Peyer's patch (tissue), 4 donors: Measurements from ENCODE around the gene ATG5.

Source experiments
- POLR2A ChIP-seq, 2 donors: fragments of 450-650 bp; IDR thresholded peaks; one replicate each; pipeline ENCODE4 v1.5.1; 2017; ENCODE audit warnings: antibody characterized with exemption in 2 of 2, mild to moderate bottlenecking in 2 of 2, moderate library complexity in 2 of 2
- TF ChIP-seq, protein P1 (sequence below), 6 experiments: fragments of 450-650 bp in 4 of 6; fragments of 200-600 bp in 2 of 6; sonication (generic) in 1 of 6; IDR thresholded peaks; one replicate each; pipeline ENCODE4 v1.5.1; 2017 to 2019; ENCODE audit warnings: antibody characterized with exemption in 6 of 6, mild to moderate bottlenecking in 3 of 6, moderate library complexity in 1 of 6

DNA sequence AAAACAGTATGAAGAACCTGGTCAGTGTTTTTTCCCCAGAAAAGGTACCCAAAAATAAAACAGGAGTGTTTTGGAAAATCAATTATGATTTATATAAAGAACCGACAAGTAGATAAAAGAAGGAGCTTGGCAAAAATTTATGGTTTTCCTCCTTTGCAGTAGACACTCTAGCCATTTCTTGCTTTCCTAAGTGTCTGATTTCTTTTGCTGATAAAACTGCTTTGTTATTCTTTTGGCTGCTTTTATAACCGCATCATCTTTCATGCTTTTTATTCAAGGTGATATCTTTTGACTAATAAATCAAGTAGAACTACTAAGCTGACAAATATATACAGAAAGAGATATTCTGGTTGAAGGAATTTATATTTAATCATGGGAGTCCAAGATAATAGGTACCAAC is 16.6 kb downstream of the ATG5 start:
- TF ChIP-seq, protein P1, sequence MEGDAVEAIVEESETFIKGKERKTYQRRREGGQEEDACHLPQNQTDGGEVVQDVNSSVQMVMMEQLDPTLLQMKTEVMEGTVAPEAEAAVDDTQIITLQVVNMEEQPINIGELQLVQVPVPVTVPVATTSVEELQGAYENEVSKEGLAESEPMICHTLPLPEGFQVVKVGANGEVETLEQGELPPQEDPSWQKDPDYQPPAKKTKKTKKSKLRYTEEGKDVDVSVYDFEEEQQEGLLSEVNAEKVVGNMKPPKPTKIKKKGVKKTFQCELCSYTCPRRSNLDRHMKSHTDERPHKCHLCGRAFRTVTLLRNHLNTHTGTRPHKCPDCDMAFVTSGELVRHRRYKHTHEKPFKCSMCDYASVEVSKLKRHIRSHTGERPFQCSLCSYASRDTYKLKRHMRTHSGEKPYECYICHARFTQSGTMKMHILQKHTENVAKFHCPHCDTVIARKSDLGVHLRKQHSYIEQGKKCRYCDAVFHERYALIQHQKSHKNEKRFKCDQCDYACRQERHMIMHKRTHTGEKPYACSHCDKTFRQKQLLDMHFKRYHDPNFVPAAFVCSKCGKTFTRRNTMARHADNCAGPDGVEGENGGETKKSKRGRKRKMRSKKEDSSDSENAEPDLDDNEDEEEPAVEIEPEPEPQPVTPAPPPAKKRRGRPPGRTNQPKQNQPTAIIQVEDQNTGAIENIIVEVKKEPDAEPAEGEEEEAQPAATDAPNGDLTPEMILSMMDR (IDR thresholded peaks at IDR 0.05): no peak
- no peak for TF ChIP-seq POLR2A (IDR thresholded peaks at IDR 0.05)
